Activated naive CD8-positive, alpha-beta T cell treated with anti-CD3 and anti-CD28 coated beads, Interleukin-2, amount 10 ng/mL, durations not matched to agents 7 days and 5 days (primary cell): ENCODE results near the gene USF1. TPM values are rescaled to one million over a fixed set of nuclear protein-coding genes. Genes with fewer than 3 reads are reported as not detected.
"Not testable (repeated sequence)": the region's sequence is repeated elsewhere in the genome, so short reads cannot be mapped to it uniquely, and the experiment has no call there.

ENCODE experiments used
- ATAC-seq: fragments of 150-1000 bp; cut with Tn5 transposase; one replicate; pipeline ENCODE4 v1.10.0; 2021; ENCODE audit warnings: low read depth, moderate library complexity
- POLR2A ChIA-PET: fragments of 350-600 bp; sonication (Branson Sonifier 250); formaldehyde crosslinking; loops from one replicate; lab custom pipeline; 2021; ENCODE audit warnings: antibody characterized with exemption; lab: Charles Lee
- DNase-seq: peaks from one replicate; pipeline ENCODE4 v3.0.0; 2021
- H3K27ac Mint-ChIP-seq: one replicate; pipeline ENCODE4 v1.8.0; 2022; ENCODE audit warnings: mild to moderate bottlenecking, mixed read lengths
- H3K27me3 Mint-ChIP-seq: one replicate; pipeline ENCODE4 v1.8.0; 2022; ENCODE audit warnings: mild to moderate bottlenecking, moderate library complexity, mixed read lengths
- H3K36me3 Mint-ChIP-seq: one replicate; pipeline ENCODE4 v1.8.0; 2021; ENCODE audit warnings: mild to moderate bottlenecking, mixed read lengths
- H3K4me1 Mint-ChIP-seq: one replicate; pipeline ENCODE4 v1.8.0; 2021; ENCODE audit warnings: mixed read lengths
- H3K4me3 Mint-ChIP-seq: one replicate; pipeline ENCODE4 v1.8.0; 2022; ENCODE audit warnings: mild to moderate bottlenecking, moderate library complexity, mixed read lengths
- H3K9me3 Mint-ChIP-seq: one replicate; pipeline ENCODE4 v1.8.0; 2021; ENCODE audit warnings: mixed read lengths
- total RNA-seq, 2 experiments: library from RNA; stranded (reverse); gene quantifications; one replicate each; pipeline ENCODE4 v1.2.3, GENCODE V29; 2021

USF1 gene
- total RNA-seq, 2 experiments from 2014 or later, result 93.0 to 96.3 TPM

- ATAC-seq (no peak), DNase-seq (no peak)
- Mint-ChIP-seq H3K36me3 (peaks cover 25% of the 10 kb centered on the region), H3K4me3 (peak overlapping the region; percentile 93), H3K4me1 (peaks cover 32% of the 10 kb centered on the region), H3K27me3 (no peaks in the 10 kb centered on the region), H3K9me3 (no peaks in the 10 kb centered on the region), H3K27ac (peak overlapping the region; percentile 90)
- POLR2A ChIA-PET, result interaction anchor here (0.6 to 3.6 kb wide), 11 partner anchors 9 to 330 kb away, joined by 3 to 35 read pairs (median 5); partner anchors contain the start of genes ARHGAP30, F11R, NIT1 and PFDN2
Measured at GRCh38 chr1:161037661-161038522, 7.9 kb downstream of the USF1 start.

GRCh38 chr1:161033751-161034150 lies 12.0 kb downstream of the USF1 start:
- H3K36me3 Mint-ChIP-seq, result peaks cover 7% of the 10 kb centered on the region
- H3K27me3 Mint-ChIP-seq, result no peaks in the 10 kb centered on the region
- H3K4me3 Mint-ChIP-seq, result no peak overlapping the region
- no peaks in the 10 kb centered on the region for H3K9me3 Mint-ChIP-seq
- peaks cover 20% of the 10 kb centered on the region for H3K4me1 Mint-ChIP-seq
- no peak overlapping the region for H3K27ac Mint-ChIP-seq
- POLR2A ChIA-PET, result interaction anchor here (0.5 to 1.6 kb wide), 4 partner anchors 12 to 74 kb away, joined by 3 to 7 read pairs (median 3); partner anchors contain the start of gene USF1
- ATAC-seq (no peak), DNase-seq (no peak)

- no peak overlapping the region for H3K27ac Mint-ChIP-seq
- H3K4me1 Mint-ChIP-seq, result peaks cover 14% of the 10 kb centered on the region
- peaks cover 10% of the 10 kb centered on the region for H3K36me3 Mint-ChIP-seq
- DNase-seq (no peak), ATAC-seq (no peak)
- POLR2A ChIA-PET, result interaction anchor here (1.5 to 1.6 kb wide), 2 partner anchors 13 to 19 kb away, joined by 3 to 7 read pairs; partner anchors contain the start of gene USF1
- H3K27me3 Mint-ChIP-seq, result no peaks in the 10 kb centered on the region
- H3K9me3 Mint-ChIP-seq, result no peaks in the 10 kb centered on the region
- H3K4me3 Mint-ChIP-seq, result no peak overlapping the region
Measured at GRCh38 chr1:161032409-161032808, 13.4 kb downstream of the USF1 start.

- no peak for ATAC-seq
- POLR2A ChIA-PET, result no interaction called here
- no peak for DNase-seq
- peaks cover 7% of the 10 kb centered on the region for H3K36me3 Mint-ChIP-seq
- H3K27me3 Mint-ChIP-seq, result no peaks in the 10 kb centered on the region
- H3K4me3 Mint-ChIP-seq, result no peak overlapping the region
- peaks cover 9% of the 10 kb centered on the region for H3K4me1 Mint-ChIP-seq
- H3K9me3 Mint-ChIP-seq, result no peaks in the 10 kb centered on the region
- no peak overlapping the region for H3K27ac Mint-ChIP-seq
Measured at GRCh38 chr1:161031874-161032273, 13.9 kb downstream of the USF1 start.

- H3K27ac Mint-ChIP-seq, ATAC-seq, H3K4me3 Mint-ChIP-seq, H3K4me1 Mint-ChIP-seq, DNase-seq, POLR2A ChIA-PET, H3K9me3 Mint-ChIP-seq, H3K27me3 Mint-ChIP-seq, H3K36me3 Mint-ChIP-seq: not testable (repeated sequence)
Measured at GRCh38 chr1:161029466-161029865, 16.3 kb downstream of the USF1 start.

GRCh38 chr1:161026954-161027353 lies 18.8 kb downstream of the USF1 start:
- not testable (repeated sequence) for H3K27ac Mint-ChIP-seq
- POLR2A ChIA-PET, result interaction anchor here (0.6 kb wide), 1 partner anchor 10 kb away, joined by 3 read pairs; no protein-coding TSS in a partner anchor

GRCh38 chr1:161022432-161022831 lies 23.3 kb downstream of the USF1 start:
- H3K36me3 Mint-ChIP-seq, H3K4me3 Mint-ChIP-seq, DNase-seq, H3K27ac Mint-ChIP-seq, H3K9me3 Mint-ChIP-seq, ATAC-seq, H3K27me3 Mint-ChIP-seq: not testable (repeated sequence)
- POLR2A ChIA-PET, result interaction anchor here (1.1 to 2.6 kb wide), 2 partner anchors 11 to 15 kb away, joined by 3 to 31 read pairs; partner anchors contain the start of gene TSTD1
- H3K4me1 Mint-ChIP-seq, result peaks cover 27% of the 10 kb centered on the region

More at GRCh38 chr1:161026954-161027353, 18.8 kb downstream of the USF1 start:
- H3K36me3 Mint-ChIP-seq, H3K9me3 Mint-ChIP-seq, H3K4me3 Mint-ChIP-seq, H3K27me3 Mint-ChIP-seq, DNase-seq, ATAC-seq, H3K4me1 Mint-ChIP-seq: not testable (repeated sequence)

- Mint-ChIP-seq H3K9me3 (no peaks in the 10 kb centered on the region), H3K27ac (peak overlapping the region; percentile 79), H3K4me3 (peak overlapping the region; percentile 97), H3K27me3 (no peaks in the 10 kb centered on the region), H3K36me3 (peaks cover 7% of the 10 kb centered on the region), H3K4me1 (peaks cover 27% of the 10 kb centered on the region)
- no peak for DNase-seq
- ATAC-seq, result no peak
- POLR2A ChIA-PET, result interaction anchor here (1.1 to 2.6 kb wide), 5 partner anchors 11 to 24 kb away, joined by 3 to 32 read pairs (median 4); partner anchors contain the start of genes TSTD1 and USF1
Measured at GRCh38 chr1:161021970-161022353, 23.8 kb downstream of the USF1 start.

- POLR2A ChIA-PET, result interaction anchor here (0.9 to 2.6 kb wide), 13 partner anchors 11 to 245 kb away, joined by 3 to 32 read pairs (median 4); partner anchors contain the start of genes ARHGAP30, DEDD, KLHDC9 and NIT1
Measured at GRCh38 chr1:161021165-161021969, 24.4 kb downstream of the USF1 start.

GRCh38 chr1:161020509-161021164 lies 25.1 kb downstream of the USF1 start, which contains the start of gene F11R:
Gene F11R (minus strand): TSS chr1:161021152. CDS start chr1:161021073, 79 bp downstream.
- Mint-ChIP-seq H3K36me3 (peaks cover 7% of the 10 kb centered on the region), H3K27me3 (no peaks in the 10 kb centered on the region), H3K4me3 (peak within 1 kb of the TSS; percentile 97), H3K9me3 (no peaks in the 10 kb centered on the region), H3K4me1 (peaks cover 29% of the 10 kb centered on the region), H3K27ac (peak within 1 kb of the TSS; percentile 79)
- DNase-seq (no peak), ATAC-seq (peak; percentile 47)
- POLR2A ChIA-PET, result interaction anchor here (0.5 to 2.6 kb wide), 14 partner anchors 10 to 758 kb away, joined by 3 to 32 read pairs (median 5); partner anchors contain the start of genes ARHGAP30, DCAF8, DEDD and KLHDC9

More at GRCh38 chr1:161021165-161021969, 24.4 kb downstream of the USF1 start:
- peak overlapping the region; percentile 79 for H3K27ac Mint-ChIP-seq
- peak; percentile 84 for DNase-seq
- H3K4me3 Mint-ChIP-seq, result peak overlapping the region; percentile 97
- ATAC-seq, result peak; percentile 95
- no peaks in the 10 kb centered on the region for H3K27me3 Mint-ChIP-seq
- H3K36me3 Mint-ChIP-seq, result peaks cover 7% of the 10 kb centered on the region
- peaks cover 29% of the 10 kb centered on the region for H3K4me1 Mint-ChIP-seq
- no peaks in the 10 kb centered on the region for H3K9me3 Mint-ChIP-seq

- peak overlapping the region; percentile 97 for H3K4me3 Mint-ChIP-seq
- POLR2A ChIA-PET, result interaction anchor here (0.5 to 2.6 kb wide), 9 partner anchors 18 to 757 kb away, joined by 3 to 32 read pairs (median 8); partner anchors contain the start of genes ARHGAP30, DCAF8, DEDD and KLHDC9
- H3K27ac Mint-ChIP-seq, result peak overlapping the region; percentile 79
- H3K4me1 Mint-ChIP-seq, result peaks cover 29% of the 10 kb centered on the region
- H3K27me3 Mint-ChIP-seq, result no peaks in the 10 kb centered on the region
- no peak for ATAC-seq
- H3K9me3 Mint-ChIP-seq, result no peaks in the 10 kb centered on the region
- H3K36me3 Mint-ChIP-seq, result peaks cover 5% of the 10 kb centered on the region
- no peak for DNase-seq
Measured at GRCh38 chr1:161019751-161020495, 25.9 kb downstream of the USF1 start.
